Uterus (tissue), 2 donors: ENCODE data around the gene TIGD1.

ENCODE experiments used
- CTCF ChIP-seq, 4 experiments: fragments of 200-600 bp in 2 of 4; fragments of 450-650 bp in 2 of 4; sonication (generic) in 2 of 4; IDR thresholded peaks; one replicate each; pipeline ENCODE4 v1.5.1; 2016 to 2019; ENCODE audit warnings: antibody characterized with exemption in 4 of 4, mild to moderate bottlenecking in 2 of 4, moderate library complexity in 1 of 4
- POLR2A ChIP-seq, 2 donors: fragments of 450-650 bp; IDR thresholded peaks; one replicate each; pipeline ENCODE4 v1.6.1; 2016; ENCODE audit warnings: antibody characterized with exemption in 2 of 2, mild to moderate bottlenecking in 1 of 2, moderate library complexity in 1 of 2

GRCh38 chr2:232562515-232563151 is 12.3 kb upstream of the TIGD1 start:
- TF ChIP-seq CTCF (IDR thresholded peaks at IDR 0.05), result no peak
- TF ChIP-seq POLR2A (IDR thresholded peaks at IDR 0.05), result no peak
